Mesenchymal stem cell (in vitro differentiated cells and primary cell): ENCODE data around the gene HSD17B4.
"Not testable (repeated sequence)": the region's sequence is repeated elsewhere in the genome, so short reads cannot be mapped to it uniquely, and the experiment has no call there.

ENCODE experiments used
- DNase-seq: peaks from one replicate; pipeline ENCODE4 v3.0.0-alpha.2; 2013
- H2AFZ ChIP-seq: one replicate; pipeline ENCODE4 v1.6.1; 2013; ENCODE audit warnings: low read depth, mild to moderate bottlenecking, control low read depth, inconsistent platforms, low read length, moderate library complexity
- H2AK5ac ChIP-seq: 2 replicates; pipeline ENCODE4 v1.6.1; 2013; ENCODE audit warnings: low read length, moderate library complexity, mild to moderate bottlenecking, inconsistent platforms; ENCODE audit not compliant: severe bottlenecking
- H2BK120ac ChIP-seq: one replicate; pipeline ENCODE4 v1.6.1; 2013; ENCODE audit warnings: low read depth, mild to moderate bottlenecking, inconsistent platforms, low read length, moderate library complexity
- H2BK12ac ChIP-seq, 2 experiments: one replicate each; pipeline ENCODE4 v1.6.1; 2013; ENCODE audit warnings: inconsistent platforms in 2 of 2, low read length in 2 of 2, mild to moderate bottlenecking in 2 of 2, moderate library complexity in 2 of 2, control low read depth in 1 of 2
- H2BK15ac ChIP-seq: one replicate; pipeline ENCODE4 v1.6.1; 2013; ENCODE audit warnings: mild to moderate bottlenecking, low read depth, inconsistent platforms; ENCODE audit not compliant: poor library complexity, severe bottlenecking
- H2BK5ac ChIP-seq: 2 replicates; pipeline ENCODE4 v1.6.1; 2013; ENCODE audit warnings: low read depth, mild to moderate bottlenecking, low read length, control low read depth, inconsistent platforms; ENCODE audit not compliant: poor library complexity, severe bottlenecking
- H3K14ac ChIP-seq, 2 experiments: one replicate each; pipeline ENCODE4 v1.6.1; 2013; ENCODE audit warnings: inconsistent platforms in 2 of 2, low read length in 2 of 2, control low read depth in 1 of 2, mild to moderate bottlenecking in 1 of 2, moderate library complexity in 1 of 2
- H3K18ac ChIP-seq, 2 experiments: one replicate each; pipeline ENCODE4 v1.6.1; 2013; ENCODE audit warnings: inconsistent platforms in 2 of 2, low read length in 2 of 2, control low read depth in 1 of 2, low read depth in 1 of 2, mild to moderate bottlenecking in 1 of 2
- H3K23ac ChIP-seq, 2 experiments: one replicate each; pipeline ENCODE4 v1.6.1; 2013; ENCODE audit warnings: inconsistent platforms in 2 of 2, low read length in 2 of 2, mild to moderate bottlenecking in 2 of 2, moderate library complexity in 2 of 2, control low read depth in 1 of 2
- H3K27ac ChIP-seq: 2 replicates; pipeline ENCODE4 v1.5.1; 2013; ENCODE audit warnings: mild to moderate bottlenecking, moderate library complexity, low read length, control low read depth, inconsistent platforms; ENCODE audit not compliant: poor library complexity, severe bottlenecking
- H3K27me3 ChIP-seq, 2 experiments: 2 replicates each; pipeline versions ENCODE4 v1.6.1 to v1.7.0; 2013; ENCODE audit warnings: low read length in 2 of 2, mild to moderate bottlenecking in 2 of 2, moderate library complexity in 2 of 2, control low read depth in 1 of 2, inconsistent platforms in 1 of 2; ENCODE audit not compliant: control insufficient read depth in 1 of 2, insufficient read depth in 1 of 2
- H3K36me3 ChIP-seq, 2 experiments: 2 replicates each; pipeline versions ENCODE4 v1.6.1 to v1.7.0; 2013; ENCODE audit warnings: low read length in 2 of 2, control low read depth in 1 of 2, inconsistent platforms in 1 of 2, low read depth in 1 of 2, mild to moderate bottlenecking in 1 of 2; ENCODE audit not compliant: insufficient read depth in 2 of 2, control insufficient read depth in 1 of 2
- H3K4ac ChIP-seq, 2 experiments: one replicate each; pipeline ENCODE4 v1.6.1; 2013; ENCODE audit warnings: inconsistent platforms in 2 of 2, low read length in 2 of 2, mild to moderate bottlenecking in 2 of 2, moderate library complexity in 2 of 2, control low read depth in 1 of 2, low read depth in 1 of 2
- H3K4me1 ChIP-seq: 2 replicates; pipeline ENCODE4 v1.6.1; 2013; ENCODE audit warnings: low read depth, low read length, control low read depth; ENCODE audit not compliant: control insufficient read depth, insufficient read depth
- H3K4me2 ChIP-seq: 2 replicates; pipeline ENCODE4 v1.6.1; 2013; ENCODE audit warnings: low read length, mild to moderate bottlenecking, inconsistent platforms; ENCODE audit not compliant: poor library complexity, severe bottlenecking
- H3K4me3 ChIP-seq, 2 experiments: 2 replicates each; pipeline versions ENCODE4 v1.5.1 to v1.7.0; 2013; ENCODE audit warnings: low read length in 2 of 2, mild to moderate bottlenecking in 2 of 2, control low read depth in 1 of 2, low read depth in 1 of 2; ENCODE audit not compliant: insufficient read depth in 1 of 2
- H3K79me1 ChIP-seq: replicated peaks from 2 replicates; pipeline ENCODE4 v1.6.1; 2013; ENCODE audit warnings: mild to moderate bottlenecking, control low read depth, low read length, inconsistent platforms; ENCODE audit not compliant: poor library complexity, severe bottlenecking
- H3K9ac ChIP-seq: 2 replicates; pipeline ENCODE4 v1.7.0; 2013; ENCODE audit warnings: mild to moderate bottlenecking, low read length, moderate library complexity
- H3K9me3 ChIP-seq: 2 replicates; pipeline ENCODE4 v1.7.0; 2013; ENCODE audit warnings: mild to moderate bottlenecking, low read length; ENCODE audit not compliant: control insufficient read depth
- H4K8ac ChIP-seq: one replicate; pipeline ENCODE4 v1.6.1; 2013; ENCODE audit warnings: inconsistent platforms, mild to moderate bottlenecking, low read length, moderate library complexity
- H4K91ac ChIP-seq: one replicate; pipeline ENCODE4 v1.6.1; 2013; ENCODE audit warnings: mild to moderate bottlenecking, low read length, inconsistent platforms
- WGBS: methylation state at CpG from one replicate; pipeline ENCODE4 v1.1.7; 2013; ENCODE audit warnings: mixed read lengths; 5-methylcytosine and 5-hydroxymethylcytosine counted together

HSD17B4 gene

GRCh38 chr5:119476341-119476740 lies 24.0 kb downstream of the HSD17B4 start:
- DNase-seq: no peak
- no peak overlapping the region for H2BK15ac ChIP-seq
- no peak overlapping the region for H2BK12ac ChIP-seq
- H3K14ac ChIP-seq: no peak overlapping the region
- H3K36me3 ChIP-seq: peaks cover 0 to 69% of the 10 kb centered on the region in 2 experiments
- H3K4me2 ChIP-seq: no peak overlapping the region
- H3K79me1 ChIP-seq: peaks cover 7% of the 10 kb centered on the region
- H4K91ac ChIP-seq: no peak overlapping the region
- H2AK5ac ChIP-seq: no peak overlapping the region
- no peak overlapping the region for H2BK120ac ChIP-seq
- WGBS: 50% methylated on average over 1 of the region's 1 CpG
- no peak overlapping the region for H3K4me3 ChIP-seq
- H2BK5ac ChIP-seq: no peak overlapping the region
- H3K27me3 ChIP-seq: no peaks in the 10 kb centered on the region
- H3K9me3 ChIP-seq: no peaks in the 10 kb centered on the region
- no peak overlapping the region for H2AFZ ChIP-seq
- H3K18ac ChIP-seq: no peak overlapping the region
- no peak overlapping the region for H3K23ac ChIP-seq
- no peak overlapping the region for H3K9ac ChIP-seq
- no peaks in the 10 kb centered on the region for H3K4me1 ChIP-seq
- H3K27ac ChIP-seq: no peak overlapping the region
- no peak overlapping the region for H3K4ac ChIP-seq
- no peak overlapping the region for H4K8ac ChIP-seq

DNA sequence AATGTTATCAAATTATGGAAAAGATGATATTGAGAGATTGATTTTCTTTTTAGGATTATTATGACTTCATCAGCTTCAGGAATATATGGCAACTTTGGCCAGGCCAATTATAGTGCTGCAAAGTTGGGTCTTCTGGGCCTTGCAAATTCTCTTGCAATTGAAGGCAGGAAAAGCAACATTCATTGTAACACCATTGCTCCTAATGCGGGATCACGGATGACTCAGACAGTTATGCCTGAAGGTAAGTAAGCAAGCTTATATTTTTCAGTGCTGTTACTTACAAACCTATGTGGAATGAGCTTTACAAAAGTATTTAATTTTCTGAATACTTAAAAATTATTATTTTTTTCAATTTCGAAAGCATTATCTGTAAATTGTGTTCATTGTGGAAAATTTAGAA lies 26.5 kb downstream of the HSD17B4 start:
- Histone ChIP-seq H3K9ac (no peak overlapping the region), H3K23ac (no peak overlapping the region), H3K14ac (no peak overlapping the region), H2AK5ac (no peak overlapping the region), H3K79me1 (peaks cover 3% of the 10 kb centered on the region), H3K4ac (no peak overlapping the region), H4K91ac (no peak overlapping the region), H3K18ac (no peak overlapping the region), H3K9me3 (no peaks in the 10 kb centered on the region), H3K4me3 (no peak overlapping the region), H3K27me3 (no peaks in the 10 kb centered on the region), H3K4me2 (no peak overlapping the region), H3K36me3 (peaks cover 0 to 74% of the 10 kb centered on the region in 2 experiments), H2BK120ac (no peak overlapping the region), H2AFZ (no peak overlapping the region), H2BK12ac (no peak overlapping the region), H2BK5ac (no peak overlapping the region), H4K8ac (no peak overlapping the region), H3K27ac (no peak overlapping the region), H2BK15ac (no peak overlapping the region), H3K4me1 (no peaks in the 10 kb centered on the region)
- WGBS: no CpG with 5 or more reads among the region's 3 CpGs
- no peak for DNase-seq

DNA sequence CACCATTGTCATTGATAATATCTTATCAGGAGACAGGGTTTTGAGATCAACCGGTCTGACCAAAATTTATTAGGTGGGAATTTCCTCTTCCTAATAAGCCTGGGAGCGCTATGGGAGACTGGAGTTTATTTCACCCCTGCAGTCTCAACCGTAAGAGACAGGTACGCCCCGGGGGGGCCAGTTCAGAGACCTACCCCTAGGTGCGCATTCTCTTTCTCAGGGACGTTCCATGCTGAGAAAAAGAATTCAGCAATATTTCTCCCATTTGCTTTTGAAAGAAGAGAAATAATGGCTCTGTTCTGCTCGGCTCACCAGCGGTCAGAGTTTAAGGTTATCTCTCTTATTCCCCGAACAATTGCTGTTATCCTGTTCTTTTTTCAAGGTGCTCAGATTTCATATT lies 28.3 kb downstream of the HSD17B4 start:
- not testable (repeated sequence) for H3K14ac ChIP-seq, H3K9ac ChIP-seq, H3K4me2 ChIP-seq, H3K18ac ChIP-seq, H2BK15ac ChIP-seq, H2BK12ac ChIP-seq, H2BK120ac ChIP-seq, H3K4me3 ChIP-seq, H2AK5ac ChIP-seq, H2BK5ac ChIP-seq, H3K4ac ChIP-seq, H3K4me1 ChIP-seq, H3K79me1 ChIP-seq, H3K27me3 ChIP-seq, H2AFZ ChIP-seq, H3K9me3 ChIP-seq, DNase-seq, H3K23ac ChIP-seq, H3K27ac ChIP-seq, H4K8ac ChIP-seq, H4K91ac ChIP-seq
- H3K36me3 ChIP-seq: peaks cover 3 to 71% of the 10 kb centered on the region in 2 experiments
- WGBS: 80% methylated on average over 7 of the region's 10 CpGs

DNA sequence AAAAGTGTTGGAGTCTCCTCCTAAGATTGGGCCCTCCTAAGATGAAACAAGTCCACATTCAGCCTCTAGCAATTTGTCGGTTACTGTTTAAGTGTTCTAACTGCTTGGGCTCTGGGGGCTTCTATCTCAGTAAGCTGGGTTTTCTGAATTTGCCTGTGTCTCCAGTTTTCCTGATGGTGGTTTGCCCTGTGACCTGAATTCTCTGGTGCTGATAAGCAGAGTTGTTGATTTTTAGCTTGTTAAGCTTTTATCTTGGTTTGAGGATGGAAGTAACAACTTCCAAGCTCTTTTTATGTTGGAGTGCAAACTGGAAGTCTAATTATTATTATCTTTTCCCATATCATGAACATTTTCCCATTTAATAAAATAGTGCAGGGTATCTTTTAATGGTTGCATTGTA lies 30.9 kb downstream of the HSD17B4 start:
- Histone ChIP-seq H3K23ac (no peak overlapping the region), H3K79me1 (peaks cover 1% of the 10 kb centered on the region), H4K91ac (no peak overlapping the region), H2BK12ac (no peak overlapping the region), H3K9ac (no peak overlapping the region), H3K18ac (no peak overlapping the region), H4K8ac (no peak overlapping the region), H3K27me3 (no peaks in the 10 kb centered on the region), H3K9me3 (no peaks in the 10 kb centered on the region), H3K36me3 (peaks cover 3 to 58% of the 10 kb centered on the region in 2 experiments), H3K4ac (no peak overlapping the region), H3K4me3 (no peak overlapping the region), H3K4me2 (no peak overlapping the region), H3K4me1 (no peaks in the 10 kb centered on the region), H2BK15ac (no peak overlapping the region), H3K14ac (no peak overlapping the region), H2AFZ (no peak overlapping the region), H2BK120ac (no peak overlapping the region), H2BK5ac (no peak overlapping the region), H2AK5ac (no peak overlapping the region), H3K27ac (no peak overlapping the region)
- WGBS: 65% methylated on average over 1 of the region's 1 CpG
- DNase-seq: no peak
